Common myeloid progenitor, CD34-positive (primary cell): ENCODE measurements around the gene SYT1.

Source experiments
- CTCF ChIA-PET: fragments of 350-600 bp; sonication (Branson Sonifier 250); formaldehyde crosslinking; loops from one replicate; lab custom pipeline; 2021; ENCODE audit warnings: antibody characterized with exemption; lab: Charles Lee
- POLR2A ChIA-PET: fragments of 350-600 bp; sonication (Branson Sonifier 250); formaldehyde crosslinking; loops from one replicate; lab custom pipeline; 2021; ENCODE audit warnings: antibody characterized with exemption; lab: Charles Lee
- DNase-seq, 3 donors: peaks; one replicate each; pipeline versions ENCODE4 v3.0.0 to v3.0.0-alpha.2; 2013
- H3K27ac ChIP-seq, 2 experiments: 1 replicate in 1 of 2; 2 replicates in 1 of 2; pipeline ENCODE4 v1.7.0; 2013; ENCODE audit warnings: inconsistent platforms in 2 of 2, low read length in 2 of 2, mild to moderate bottlenecking in 2 of 2, low read depth in 1 of 2, moderate library complexity in 1 of 2; ENCODE audit not compliant: severe bottlenecking in 2 of 2, insufficient read depth in 1 of 2, poor library complexity in 1 of 2
- H3K27me3 ChIP-seq, 5 experiments: replicated peaks in 2 of 5; 1 replicate in 3 of 5; 2 replicates in 2 of 5; pipeline versions ENCODE4 v1.6.1 to v1.7.0; 2013; ENCODE audit warnings: low read length in 4 of 5, mild to moderate bottlenecking in 2 of 5, moderate library complexity in 2 of 5, inconsistent platforms in 1 of 5; ENCODE audit not compliant: insufficient read depth in 5 of 5, control insufficient read depth in 4 of 5
- H3K36me3 ChIP-seq, 4 experiments: 1 replicate in 2 of 4; 2 replicates in 2 of 4; pipeline versions ENCODE4 v1.6.1 to v1.7.0; 2013; ENCODE audit warnings: low read length in 3 of 4, control low read depth in 1 of 4, mild to moderate bottlenecking in 1 of 4; ENCODE audit not compliant: control insufficient read depth in 4 of 4, insufficient read depth in 4 of 4
- H3K4me1 ChIP-seq, 4 experiments: 1 replicate in 3 of 4; 2 replicates in 1 of 4; pipeline versions ENCODE4 v1.6.1 to v1.7.1; 2013; ENCODE audit warnings: low read length in 3 of 4, mild to moderate bottlenecking in 3 of 4, control low read depth in 1 of 4, inconsistent platforms in 1 of 4, moderate library complexity in 1 of 4; ENCODE audit not compliant: control insufficient read depth in 4 of 4, insufficient read depth in 4 of 4; ENCODE audit errors: control extremely low read depth in 1 of 4
- H3K4me3 ChIP-seq, 7 experiments: 1 replicate in 4 of 7; 2 replicates in 3 of 7; pipeline versions ENCODE4 v1.5.1 to v1.7.0; 2013; ENCODE audit warnings: mild to moderate bottlenecking in 7 of 7, low read length in 6 of 7, moderate library complexity in 6 of 7, inconsistent platforms in 2 of 7, low read depth in 2 of 7, control low read depth in 1 of 7; ENCODE audit not compliant: insufficient read depth in 4 of 7, control insufficient read depth in 1 of 7; ENCODE audit errors: extremely low read depth in 1 of 7
- H3K9me3 ChIP-seq, 5 experiments: 1 replicate in 4 of 5; 2 replicates in 1 of 5; pipeline versions ENCODE4 v1.6.1 to v1.7.1; 2013; ENCODE audit warnings: low read length in 4 of 5, mild to moderate bottlenecking in 2 of 5, inconsistent platforms in 1 of 5, low read depth in 1 of 5, moderate library complexity in 1 of 5; ENCODE audit not compliant: control insufficient read depth in 4 of 5, insufficient read depth in 2 of 5; ENCODE audit errors: control extremely low read depth in 1 of 5
- WGBS: methylation state at CpG from one replicate; pipeline ENCODE4 v1.1.5; 2013; ENCODE audit not compliant: insufficient coverage; 5-methylcytosine and 5-hydroxymethylcytosine counted together

SYT1 gene

DNA sequence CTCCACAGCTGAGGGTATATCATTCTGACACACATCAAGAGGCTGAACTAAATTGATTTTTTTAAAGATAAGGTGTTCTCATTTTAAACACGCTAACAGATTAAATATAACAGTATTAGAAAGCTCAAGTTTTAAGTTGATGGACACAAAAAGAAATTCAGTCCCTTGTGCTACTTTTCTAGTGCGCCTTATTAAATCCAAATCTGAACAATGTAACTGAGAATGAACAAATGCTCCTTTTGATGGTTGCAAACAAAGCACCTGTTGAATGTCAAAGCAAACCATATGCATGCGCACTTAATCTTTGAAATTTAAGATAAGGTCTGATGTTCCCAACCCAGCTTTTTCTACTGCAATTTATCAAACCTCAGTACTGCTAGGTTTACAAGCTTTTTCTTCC, 424.3 kb downstream of the SYT1 start:
- ChIA-PET CTCF (no interaction called here), POLR2A (no interaction called here)
- no peak overlapping the region for H3K4me3 ChIP-seq
- no peaks in the 10 kb centered on the region for H3K27me3 ChIP-seq
- 92% methylated on average over 3 of the region's 3 CpGs for WGBS
- no peaks in the 10 kb centered on the region for H3K36me3 ChIP-seq
- H3K4me1 ChIP-seq = no peaks in the 10 kb centered on the region
- DNase-seq = no peak
- H3K9me3 ChIP-seq = no peaks in the 10 kb centered on the region
- H3K27ac ChIP-seq = no peak overlapping the region

DNA sequence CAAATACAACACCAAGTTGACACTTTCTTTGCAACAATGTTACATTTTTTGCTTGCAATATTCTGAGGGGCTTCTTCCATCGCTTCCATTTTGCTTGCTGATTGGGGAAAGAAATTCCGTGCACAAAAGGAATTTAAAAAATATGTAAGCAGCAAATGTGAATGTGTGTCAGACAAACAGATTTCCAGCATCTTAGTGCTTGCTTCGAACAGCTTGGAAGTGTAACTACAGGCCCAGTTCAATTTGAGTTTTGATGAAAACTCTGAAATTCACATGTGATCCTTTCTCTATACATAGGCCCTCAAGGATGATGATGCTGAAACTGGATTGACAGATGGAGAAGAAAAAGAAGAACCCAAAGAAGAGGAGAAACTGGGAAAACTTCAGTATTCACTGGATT, 427.1 kb downstream of the SYT1 start:
- Histone ChIP-seq H3K27ac (no peak overlapping the region), H3K4me3 (no peak overlapping the region), H3K27me3 (no peaks in the 10 kb centered on the region), H3K36me3 (no peaks in the 10 kb centered on the region), H3K9me3 (no peaks in the 10 kb centered on the region), H3K4me1 (no peaks in the 10 kb centered on the region)
- no peak for DNase-seq
- 96% methylated on average over 3 of the region's 3 CpGs for WGBS
- ChIA-PET CTCF (no interaction called here), POLR2A (no interaction called here)

DNA sequence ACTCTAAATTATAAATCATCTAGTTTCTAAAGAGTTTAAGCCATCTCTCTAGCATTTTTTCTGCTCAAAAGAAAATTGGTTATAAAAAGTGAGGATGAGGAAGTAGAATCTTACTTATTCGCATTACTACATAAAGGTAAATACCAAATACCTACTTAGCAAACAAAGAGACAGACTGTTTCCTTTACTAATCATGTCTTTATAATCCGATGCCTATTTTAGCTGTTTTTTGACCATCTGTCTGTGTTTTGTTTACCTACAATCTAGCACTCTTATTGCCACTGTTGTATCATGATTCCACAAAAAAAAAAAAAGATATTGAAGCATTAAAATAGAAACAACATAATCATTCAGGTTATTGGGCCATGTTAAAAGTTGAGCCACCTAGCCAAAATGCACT, 430.0 kb downstream of the SYT1 start:
- 100% methylated on average over 2 of the region's 2 CpGs for WGBS
- ChIA-PET CTCF (no interaction called here), POLR2A (no interaction called here)
- H3K9me3 ChIP-seq = no peaks in the 10 kb centered on the region
- H3K4me3 ChIP-seq = no peak overlapping the region
- no peak for DNase-seq
- H3K27ac ChIP-seq = no peak overlapping the region
- no peaks in the 10 kb centered on the region for H3K4me1 ChIP-seq
- no peaks in the 10 kb centered on the region for H3K27me3 ChIP-seq
- no peaks in the 10 kb centered on the region for H3K36me3 ChIP-seq

DNA sequence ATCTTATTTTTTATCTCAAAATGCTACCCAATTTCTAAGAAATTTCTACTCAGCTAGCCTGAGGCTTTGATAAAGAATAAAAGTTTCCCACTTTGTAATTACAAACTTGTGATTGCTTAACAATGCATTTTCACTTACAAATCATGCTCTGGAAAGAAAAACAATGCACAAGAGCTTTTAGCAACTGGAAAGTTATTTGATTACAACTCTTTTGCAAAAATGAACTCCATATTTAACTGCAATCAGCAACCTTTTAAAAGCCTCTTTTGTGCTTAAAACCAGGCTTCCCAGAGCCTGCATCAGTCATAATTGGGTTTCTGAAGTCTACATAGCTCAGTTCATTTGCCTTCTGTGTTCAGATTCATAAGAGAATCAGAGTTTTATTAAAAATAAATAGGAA, 431.0 kb downstream of the SYT1 start:
- no peaks in the 10 kb centered on the region for H3K9me3 ChIP-seq
- no peak overlapping the region for H3K4me3 ChIP-seq
- ChIA-PET CTCF (interaction anchor here (0.6 kb wide), 1 partner anchor 335 kb away, joined by 3 read pairs; no protein-coding TSS in a partner anchor), POLR2A (no interaction called here)
- no peak overlapping the region for H3K27ac ChIP-seq
- DNase-seq = no peak
- H3K36me3 ChIP-seq = no peaks in the 10 kb centered on the region
- no peaks in the 10 kb centered on the region for H3K4me1 ChIP-seq
- no peaks in the 10 kb centered on the region for H3K27me3 ChIP-seq

DNA sequence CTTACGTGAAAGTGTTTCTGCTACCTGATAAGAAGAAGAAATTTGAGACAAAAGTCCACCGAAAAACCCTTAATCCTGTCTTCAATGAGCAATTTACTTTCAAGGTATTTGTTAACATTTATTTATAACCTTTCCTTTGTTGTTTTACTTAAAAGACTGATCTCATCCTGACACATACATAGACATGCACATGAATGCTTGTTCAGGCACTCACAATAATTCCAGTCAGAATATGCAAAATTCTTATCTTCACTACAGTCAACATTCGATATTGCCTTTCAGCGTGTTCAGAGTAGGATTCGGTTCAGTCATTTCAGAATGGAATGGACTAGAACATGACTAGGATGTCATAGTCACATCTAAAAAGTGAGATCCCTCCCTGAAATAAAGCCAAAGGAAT, 431.6 kb downstream of the SYT1 start:
- no peak for DNase-seq
- no peak overlapping the region for H3K27ac ChIP-seq
- 95% methylated on average over 3 of the region's 5 CpGs for WGBS
- no peak overlapping the region for H3K4me3 ChIP-seq
- H3K36me3 ChIP-seq = no peaks in the 10 kb centered on the region
- H3K4me1 ChIP-seq = no peaks in the 10 kb centered on the region
- H3K27me3 ChIP-seq = no peaks in the 10 kb centered on the region
- POLR2A ChIA-PET = no interaction called here
- CTCF ChIA-PET = no interaction called here
- no peaks in the 10 kb centered on the region for H3K9me3 ChIP-seq

DNA sequence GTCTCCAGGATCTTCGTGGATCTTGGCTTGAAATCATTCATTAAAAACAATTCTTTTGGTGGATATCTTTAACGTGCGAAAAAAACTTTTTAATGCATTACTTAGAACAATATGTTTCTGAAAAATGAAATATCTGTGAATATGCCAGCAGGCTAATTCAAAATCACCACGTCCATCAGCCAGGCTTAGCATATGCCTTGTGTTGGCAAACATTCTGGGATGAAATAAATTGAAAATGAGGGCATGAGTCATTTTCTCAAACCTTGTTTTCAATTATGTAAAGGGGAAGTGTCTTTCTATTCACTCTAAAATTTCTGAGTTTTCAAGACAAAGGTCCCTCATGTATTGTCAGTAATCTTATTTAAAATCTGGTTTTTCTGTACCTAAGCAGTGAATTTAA, 432.3 kb downstream of the SYT1 start:
- Histone ChIP-seq H3K36me3 (no peaks in the 10 kb centered on the region), H3K4me1 (no peaks in the 10 kb centered on the region), H3K4me3 (no peak overlapping the region), H3K9me3 (no peaks in the 10 kb centered on the region), H3K27me3 (no peaks in the 10 kb centered on the region), H3K27ac (no peak overlapping the region)
- no peak for DNase-seq
- ChIA-PET POLR2A (no interaction called here), CTCF (no interaction called here)
- WGBS = no CpG with 5 or more reads among the region's 4 CpGs

DNA sequence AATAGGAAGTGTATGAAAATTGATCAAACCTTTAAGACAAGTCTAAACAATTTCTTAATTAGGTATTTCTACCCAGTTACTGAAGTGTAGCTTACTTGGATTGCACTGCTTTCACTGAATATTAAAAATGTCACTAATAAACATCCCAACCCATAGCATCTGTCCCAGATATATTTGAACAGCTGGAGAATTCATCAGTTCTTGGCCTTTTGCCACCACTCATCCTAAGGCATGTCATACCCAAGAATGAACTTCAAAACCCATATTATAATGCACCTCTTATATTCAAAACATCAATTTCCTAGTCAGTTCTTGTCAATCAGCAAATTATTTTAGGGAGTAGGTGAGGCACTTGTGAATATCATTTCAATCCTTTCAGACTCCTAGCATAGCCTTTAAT, 433.9 kb downstream of the SYT1 start:
- Histone ChIP-seq H3K27me3 (no peaks in the 10 kb centered on the region), H3K9me3 (no peaks in the 10 kb centered on the region), H3K4me3 (no peak overlapping the region), H3K36me3 (no peaks in the 10 kb centered on the region), H3K27ac (no peak overlapping the region), H3K4me1 (no peaks in the 10 kb centered on the region)
- ChIA-PET CTCF (no interaction called here), POLR2A (no interaction called here)
- DNase-seq = no peak
